OCI-LY1 (cell line): ENCODE data around the gene NME3.

Experiments
- H2AFZ ChIP-seq: fragments of 200-600 bp; sonication (generic), shearing (Covaris generic); 2 replicates; pipeline ENCODE4 v1.6.0; 2014; ENCODE audit warnings: antibody characterized with exemption, mild to moderate bottlenecking, low read length
- H3F3A ChIP-seq: fragments of 200-600 bp; sonication (generic), shearing (Covaris generic); 2 replicates; pipeline ENCODE4 v1.6.0; 2014; ENCODE audit warnings: mild to moderate bottlenecking, antibody characterized with exemption, low read length, moderate library complexity; ENCODE audit not compliant: insufficient read depth
- H3K27ac ChIP-seq: fragments of 200-600 bp; sonication (generic); 2 replicates; pipeline ENCODE4 v1.5.1; 2014; ENCODE audit warnings: low read length, mixed run types, mild to moderate bottlenecking, low read depth; ENCODE audit not compliant: poor library complexity, severe bottlenecking
- H3K27me3 ChIP-seq: fragments of 200-600 bp; sonication (generic); 2 replicates; pipeline ENCODE4 v1.6.0; 2014; ENCODE audit warnings: antibody characterized with exemption, mild to moderate bottlenecking, low read length, moderate library complexity; ENCODE audit not compliant: insufficient read depth
- H3K36me3 ChIP-seq: fragments of 200-600 bp; sonication (generic); 2 replicates; pipeline ENCODE4 v1.6.1; 2014; ENCODE audit warnings: mild to moderate bottlenecking, antibody characterized with exemption, low read length, moderate library complexity, mixed read lengths; ENCODE audit not compliant: insufficient read depth
- H3K4me1 ChIP-seq: fragments of 200-600 bp; sonication (generic); 2 replicates; pipeline ENCODE4 v1.5.1; 2014; ENCODE audit warnings: mild to moderate bottlenecking, low read length, moderate library complexity; ENCODE audit not compliant: insufficient read depth, severe bottlenecking
- H3K4me2 ChIP-seq: fragments of 200-600 bp; sonication (generic), shearing (Covaris generic); 2 replicates; pipeline ENCODE4 v1.6.1; 2014; ENCODE audit warnings: low read length
- H3K4me3 ChIP-seq: fragments of 200-600 bp; sonication (generic); 2 replicates; pipeline ENCODE4 v1.5.1; 2014; ENCODE audit warnings: low read length, low read depth, mild to moderate bottlenecking, mixed read lengths; ENCODE audit not compliant: poor library complexity, severe bottlenecking
- H3K79me2 ChIP-seq: fragments of 200-600 bp; shearing (Covaris generic); 2 replicates; pipeline ENCODE4 v1.6.1; 2016; ENCODE audit warnings: mixed run types, low read length, mixed read lengths; ENCODE audit not compliant: insufficient read depth
- H3K9ac ChIP-seq: fragments of 200-600 bp; sonication (generic), shearing (Covaris generic); 2 replicates; pipeline ENCODE4 v1.6.1; 2014; ENCODE audit warnings: mild to moderate bottlenecking, low read length, mixed read lengths
- H3K9me2 ChIP-seq: fragments of 200-600 bp; sonication (generic), shearing (Covaris generic); 2 replicates; pipeline ENCODE4 v1.6.1; 2014; ENCODE audit warnings: low read depth, mild to moderate bottlenecking, low read length, mixed read lengths
- H3K9me3 ChIP-seq: fragments of 200-600 bp; shearing (Covaris generic); 2 replicates; pipeline ENCODE4 v1.6.1; 2014; ENCODE audit warnings: low read length, mixed read lengths
- H4K20me1 ChIP-seq: fragments of 200-600 bp; sonication (generic), shearing (Covaris generic); 2 replicates; pipeline ENCODE4 v1.6.0; 2016; ENCODE audit warnings: mild to moderate bottlenecking, low read length; ENCODE audit not compliant: insufficient read depth
- CTCF ChIP-seq: fragments of 200-600 bp; sonication (generic), shearing (Covaris generic); IDR thresholded peaks from 2 replicates; pipeline ENCODE4 v1.5.1; 2017; ENCODE audit warnings: mild to moderate bottlenecking, antibody characterized with exemption, low read length, moderate library complexity, mixed read lengths
- EZH2 ChIP-seq: fragments of 200-600 bp; sonication (generic), shearing (Covaris generic); IDR thresholded peaks from 2 replicates; pipeline ENCODE4 v1.8.0; 2017; ENCODE audit warnings: borderline replicate concordance, mixed run types, mild to moderate bottlenecking, antibody characterized with exemption, low read length, moderate library complexity, mixed read lengths

Gene NME3

GRCh38 chr16:1732071-1732470 lies 39.3 kb downstream of the NME3 start:
- H3K9me2 ChIP-seq, result no peaks in the 10 kb centered on the region
- H3K4me1 ChIP-seq, result no peaks in the 10 kb centered on the region
- no peak overlapping the region for H3K4me3 ChIP-seq
- H3K27ac ChIP-seq, result no peak overlapping the region
- no peak overlapping the region for H2AFZ ChIP-seq
- no peaks in the 10 kb centered on the region for H3K79me2 ChIP-seq
- H3K27me3 ChIP-seq, result no peaks in the 10 kb centered on the region
- H4K20me1 ChIP-seq, result no peaks in the 10 kb centered on the region
- H3K9me3 ChIP-seq, result no peaks in the 10 kb centered on the region
- H3K9ac ChIP-seq, result no peak overlapping the region
- H3K36me3 ChIP-seq, result peaks cover 70% of the 10 kb centered on the region
- 0 out of 2 replicates have a peak, but pooled peaks cover 6% of the 10 kb centered on the region for H3F3A ChIP-seq
- H3K4me2 ChIP-seq, result no peak overlapping the region
- TF ChIP-seq CTCF (no peak), EZH2 (no peak)

- H3K4me2 ChIP-seq, result no peak overlapping the region
- H4K20me1 ChIP-seq, result no peaks in the 10 kb centered on the region
- TF ChIP-seq EZH2 (no peak), CTCF (no peak)
- H3K27ac ChIP-seq, result no peak overlapping the region
- H3F3A ChIP-seq, result 0 out of 2 replicates have a peak, but pooled peaks cover 2% of the 10 kb centered on the region
- H3K9ac ChIP-seq, result no peak overlapping the region
- no peaks in the 10 kb centered on the region for H3K27me3 ChIP-seq
- peaks cover 75% of the 10 kb centered on the region for H3K36me3 ChIP-seq
- no peaks in the 10 kb centered on the region for H3K9me2 ChIP-seq
- no peak overlapping the region for H2AFZ ChIP-seq
- H3K4me3 ChIP-seq, result no peak overlapping the region
- H3K9me3 ChIP-seq, result no peaks in the 10 kb centered on the region
- H3K79me2 ChIP-seq, result no peaks in the 10 kb centered on the region
- no peaks in the 10 kb centered on the region for H3K4me1 ChIP-seq
These were observed 39.7 kb downstream of the NME3 start for GRCh38 chr16:1731603-1732002.

DNA sequence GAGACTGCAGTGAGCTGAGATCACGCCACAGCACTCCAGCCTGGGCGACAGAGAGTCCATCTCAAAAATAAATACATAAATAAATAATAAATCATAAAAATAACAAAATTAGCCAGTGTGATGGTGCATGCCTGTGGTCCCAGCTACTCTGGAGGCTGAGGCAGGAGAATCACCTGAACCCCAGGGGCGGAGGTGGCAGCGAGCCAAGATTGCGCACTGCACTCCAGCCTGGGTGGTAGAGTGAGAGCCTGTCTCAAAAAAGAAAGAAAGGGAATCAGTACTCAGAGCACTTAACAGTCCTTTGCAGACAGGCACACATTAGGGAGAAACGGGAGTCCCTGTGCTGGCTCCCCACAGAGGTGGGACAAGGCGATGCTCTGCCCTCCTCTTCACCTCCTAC lies 40.3 kb downstream of the NME3 start:
- Histone ChIP-seq H2AFZ (no peak overlapping the region), H3K4me1 (no peaks in the 10 kb centered on the region), H3F3A (no peaks in the 10 kb centered on the region), H3K9ac (no peak overlapping the region), H3K79me2 (no peaks in the 10 kb centered on the region), H3K36me3 (peaks cover 80% of the 10 kb centered on the region), H4K20me1 (no peaks in the 10 kb centered on the region), H3K9me2 (no peaks in the 10 kb centered on the region), H3K4me2 (no peak overlapping the region), H3K4me3 (no peak overlapping the region), H3K27ac (no peak overlapping the region), H3K27me3 (no peaks in the 10 kb centered on the region), H3K9me3 (no peaks in the 10 kb centered on the region)
- TF ChIP-seq EZH2 (no peak), CTCF (no peak)
